MM.1S (cell line): Measurements from ENCODE around the gene MRPL4.

Experiments used
- DNase-seq: peaks from one replicate; pipeline ENCODE4 v3.0.0-alpha.2; 2015
- H2AFZ ChIP-seq: fragments of 300-600 bp; sonication (generic); 2 replicates; pipeline ENCODE4 v1.6.0; 2016; ENCODE audit warnings: antibody characterized with exemption, low read length
- H3F3A ChIP-seq: fragments of 300-600 bp; sonication (generic); 2 replicates; pipeline ENCODE4 v1.6.1; 2016; ENCODE audit warnings: mild to moderate bottlenecking, antibody characterized with exemption, low read length, moderate library complexity, mixed read lengths; ENCODE audit not compliant: insufficient read depth
- H3K27ac ChIP-seq: fragments of 300-600 bp; sonication (generic); 2 replicates; pipeline ENCODE4 v1.5.1; 2016; ENCODE audit warnings: mild to moderate bottlenecking, low read length
- H3K27me3 ChIP-seq: fragments of 300-600 bp; sonication (generic); replicated peaks from 2 replicates; pipeline ENCODE4 v1.6.0; 2016; ENCODE audit warnings: low read length; ENCODE audit not compliant: insufficient read depth
- H3K36me3 ChIP-seq: fragments of 300-600 bp; sonication (generic); replicated peaks from 2 replicates; pipeline ENCODE4 v1.6.1; 2016; ENCODE audit warnings: mild to moderate bottlenecking, low read length, mixed read lengths; ENCODE audit not compliant: insufficient read depth
- H3K4me1 ChIP-seq: fragments of 300-600 bp; sonication (generic); 2 replicates; pipeline ENCODE4 v1.6.1; 2016; ENCODE audit warnings: low read length, mixed read lengths
- H3K4me2 ChIP-seq: fragments of 300-600 bp; sonication (generic); 2 replicates; pipeline ENCODE4 v1.6.0; 2016; ENCODE audit warnings: low read depth, low read length
- H3K4me3 ChIP-seq: fragments of 300-600 bp; sonication (generic); 2 replicates; pipeline ENCODE4 v1.5.1; 2016; ENCODE audit warnings: low read length, mixed read lengths
- H3K79me2 ChIP-seq: fragments of 300-600 bp; sonication (generic); 2 replicates; pipeline ENCODE4 v1.6.1; 2016; ENCODE audit warnings: mixed run types, low read length, mixed read lengths
- H3K9ac ChIP-seq: fragments of 300-600 bp; sonication (generic); 2 replicates; pipeline ENCODE4 v1.6.1; 2016; ENCODE audit warnings: low read length, mixed read lengths
- H3K9me2 ChIP-seq: fragments of 300-600 bp; sonication (generic); replicated peaks from 2 replicates; pipeline ENCODE4 v1.6.1; 2016; ENCODE audit warnings: mild to moderate bottlenecking, low read length, mixed read lengths; ENCODE audit not compliant: insufficient read depth
- H3K9me3 ChIP-seq: fragments of 300-600 bp; sonication (generic); replicated peaks from 2 replicates; pipeline ENCODE4 v1.6.1; 2016; ENCODE audit warnings: mild to moderate bottlenecking, low read length, mixed read lengths; ENCODE audit not compliant: insufficient read depth
- H4K20me1 ChIP-seq: fragments of 300-600 bp; sonication (generic); 2 replicates; pipeline ENCODE4 v1.6.1; 2016; ENCODE audit warnings: mild to moderate bottlenecking, low read length, moderate library complexity, mixed read lengths; ENCODE audit not compliant: insufficient read depth
- EZH2 ChIP-seq: fragments of 300-600 bp; sonication (generic); optimal IDR thresholded peaks from 2 replicates; pipeline ENCODE3; 2017; ENCODE audit warnings: low read depth, mild to moderate bottlenecking, antibody characterized with exemption, low read length, mixed read lengths
- EZH2phosphoT487 ChIP-seq: fragments of 300-600 bp; sonication (generic); IDR thresholded peaks from 2 replicates; pipeline ENCODE4 v1.6.1; 2018; ENCODE audit warnings: antibody characterized with exemption, low read length
- TF ChIP-seq, protein P1 (sequence below): fragments of 300-600 bp; sonication (generic); IDR thresholded peaks from 2 replicates; pipeline ENCODE4 v1.5.1; 2016; ENCODE audit warnings: antibody characterized with exemption, low read length, mixed read lengths

The MRPL4 gene

DNA sequence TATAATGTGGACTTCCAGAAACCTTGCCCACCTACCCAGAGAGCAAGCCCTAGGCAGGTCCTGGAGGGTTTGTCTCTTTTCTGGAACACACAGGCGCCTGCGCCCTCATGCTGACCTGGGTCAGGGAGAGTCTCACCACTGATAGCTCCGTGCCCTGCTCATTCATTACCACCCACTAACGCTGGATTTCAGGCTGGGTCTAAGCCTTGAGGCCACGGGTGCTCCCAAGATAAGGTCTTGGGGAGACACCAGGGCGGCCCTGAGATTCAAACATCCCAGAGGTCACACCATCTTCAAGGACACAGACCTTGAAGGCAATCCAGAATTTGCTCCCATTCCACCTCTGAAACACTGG is 26.0 kb upstream of the MRPL4 start:
- Histone ChIP-seq H3K9ac (no peak overlapping the region), H3K27ac (no peak overlapping the region), H3K4me2 (no peak overlapping the region), H3K27me3 (no peaks in the 10 kb centered on the region), H3K36me3 (no peaks in the 10 kb centered on the region), H3K4me1 (peaks cover 50% of the 10 kb centered on the region), H4K20me1 (no peaks in the 10 kb centered on the region), H3K9me2 (no peaks in the 10 kb centered on the region), H3F3A (peaks cover 35% of the 10 kb centered on the region), H2AFZ (no peak overlapping the region), H3K79me2 (peaks cover 77% of the 10 kb centered on the region), H3K9me3 (no peaks in the 10 kb centered on the region), H3K4me3 (no peak overlapping the region)
- TF ChIP-seq EZH2 = no peak
- TF ChIP-seq EZH2phosphoT487 = no peak
- TF ChIP-seq, protein P1, sequence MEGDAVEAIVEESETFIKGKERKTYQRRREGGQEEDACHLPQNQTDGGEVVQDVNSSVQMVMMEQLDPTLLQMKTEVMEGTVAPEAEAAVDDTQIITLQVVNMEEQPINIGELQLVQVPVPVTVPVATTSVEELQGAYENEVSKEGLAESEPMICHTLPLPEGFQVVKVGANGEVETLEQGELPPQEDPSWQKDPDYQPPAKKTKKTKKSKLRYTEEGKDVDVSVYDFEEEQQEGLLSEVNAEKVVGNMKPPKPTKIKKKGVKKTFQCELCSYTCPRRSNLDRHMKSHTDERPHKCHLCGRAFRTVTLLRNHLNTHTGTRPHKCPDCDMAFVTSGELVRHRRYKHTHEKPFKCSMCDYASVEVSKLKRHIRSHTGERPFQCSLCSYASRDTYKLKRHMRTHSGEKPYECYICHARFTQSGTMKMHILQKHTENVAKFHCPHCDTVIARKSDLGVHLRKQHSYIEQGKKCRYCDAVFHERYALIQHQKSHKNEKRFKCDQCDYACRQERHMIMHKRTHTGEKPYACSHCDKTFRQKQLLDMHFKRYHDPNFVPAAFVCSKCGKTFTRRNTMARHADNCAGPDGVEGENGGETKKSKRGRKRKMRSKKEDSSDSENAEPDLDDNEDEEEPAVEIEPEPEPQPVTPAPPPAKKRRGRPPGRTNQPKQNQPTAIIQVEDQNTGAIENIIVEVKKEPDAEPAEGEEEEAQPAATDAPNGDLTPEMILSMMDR = no peak
- DNase-seq = no peak

DNA sequence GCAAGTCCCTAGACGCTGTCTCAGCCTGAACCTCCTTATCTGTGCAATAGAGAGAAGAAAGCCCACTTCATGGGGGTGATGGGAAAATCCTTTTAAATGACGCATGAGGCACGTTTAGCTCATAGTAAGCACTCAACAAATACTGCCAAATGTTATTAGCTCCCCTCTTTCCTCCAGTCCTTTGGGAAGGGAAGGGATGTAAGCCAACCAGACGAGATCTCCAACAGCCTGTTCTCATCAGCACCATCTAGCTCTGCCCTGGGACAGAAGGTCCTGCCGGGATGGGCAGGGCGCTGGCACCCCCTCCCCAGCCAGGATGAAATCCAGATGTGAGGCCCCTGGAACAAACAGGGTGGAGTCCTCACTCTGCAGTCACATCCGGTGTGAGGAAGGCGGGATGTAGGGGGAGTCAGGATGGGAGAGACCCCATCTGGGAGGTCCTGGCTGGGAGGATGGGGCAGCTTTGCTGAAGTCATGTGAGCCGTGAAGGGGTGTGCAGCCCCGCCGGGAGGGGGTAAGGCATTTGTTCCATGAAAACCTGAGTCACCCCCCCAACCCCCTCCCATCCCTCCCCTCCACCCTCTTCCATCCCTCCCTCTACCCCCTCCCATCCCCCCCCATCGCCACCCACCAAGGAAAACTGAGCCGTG is 25.5 kb upstream of the MRPL4 start:
- H3K36me3 ChIP-seq = no peaks in the 10 kb centered on the region
- no peak overlapping the region for H3K4me2 ChIP-seq
- no peak overlapping the region for H3K4me3 ChIP-seq
- peaks cover 74% of the 10 kb centered on the region for H3K79me2 ChIP-seq
- H4K20me1 ChIP-seq = no peaks in the 10 kb centered on the region
- TF ChIP-seq EZH2 = no peak
- TF ChIP-seq, protein P1 = no peak
- TF ChIP-seq EZH2phosphoT487 = no peak
- H3K9ac ChIP-seq = no peak overlapping the region
- peaks cover 31% of the 10 kb centered on the region for H3F3A ChIP-seq
- DNase-seq = no peak
- no peak overlapping the region for H3K27ac ChIP-seq
- H3K27me3 ChIP-seq = no peaks in the 10 kb centered on the region
- H2AFZ ChIP-seq = no peak overlapping the region
- H3K9me3 ChIP-seq = no peaks in the 10 kb centered on the region
- peaks cover 46% of the 10 kb centered on the region for H3K4me1 ChIP-seq
- no peaks in the 10 kb centered on the region for H3K9me2 ChIP-seq

DNA sequence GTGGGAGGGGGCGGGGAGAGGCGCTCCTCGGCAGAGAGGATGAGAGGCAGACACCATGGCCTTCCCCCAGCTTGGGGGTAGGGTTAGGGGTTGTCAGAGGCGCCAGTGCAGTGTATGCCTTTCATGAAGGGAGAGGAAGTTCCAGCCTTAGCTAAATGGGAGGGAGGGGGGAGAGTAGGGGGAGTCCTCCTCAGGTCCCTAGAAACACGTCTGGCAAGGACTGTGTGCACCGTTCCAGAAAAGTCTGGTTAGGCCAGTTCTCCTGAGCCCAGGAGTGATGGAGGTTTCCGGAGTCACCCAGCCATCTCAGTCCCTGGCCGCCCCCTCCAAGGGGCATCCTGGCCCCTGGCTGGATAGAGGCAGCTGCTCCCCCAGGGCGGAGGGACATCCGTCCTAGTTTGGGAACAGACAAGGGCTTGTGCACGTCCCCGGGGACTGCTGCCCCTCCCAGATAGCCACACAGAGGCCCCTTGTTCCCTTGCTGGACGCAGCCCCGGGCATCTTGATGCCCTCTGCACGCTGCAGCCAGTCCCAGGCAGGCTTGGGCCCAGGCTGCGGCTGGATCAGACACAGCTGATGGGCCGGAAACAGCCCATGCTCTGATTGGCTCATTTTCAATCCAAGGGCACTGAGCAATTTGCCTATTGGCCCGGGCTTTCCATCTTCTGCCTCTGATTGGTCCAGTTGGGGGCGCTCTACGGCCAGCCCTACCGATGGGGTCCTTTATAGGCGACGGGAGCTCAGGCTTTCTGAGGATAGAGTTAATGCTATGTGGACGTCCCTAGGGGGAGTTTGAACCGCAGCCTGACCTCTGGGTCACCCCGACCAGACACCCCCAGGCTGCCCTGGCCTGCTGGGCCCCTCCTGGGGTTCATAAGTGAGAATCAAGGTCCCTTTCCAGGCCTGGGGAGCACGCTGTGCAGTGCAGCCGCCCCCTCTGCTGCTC is 24.7 kb upstream of the MRPL4 start:
- no peak for DNase-seq
- Histone ChIP-seq H3K79me2 (peaks cover 72% of the 10 kb centered on the region), H3F3A (peaks cover 29% of the 10 kb centered on the region), H3K4me3 (no peak overlapping the region), H3K9me3 (no peaks in the 10 kb centered on the region), H3K9me2 (no peaks in the 10 kb centered on the region), H3K27ac (no peak overlapping the region), H2AFZ (no peak overlapping the region), H3K27me3 (no peaks in the 10 kb centered on the region), H3K4me1 (peaks cover 46% of the 10 kb centered on the region), H4K20me1 (no peaks in the 10 kb centered on the region), H3K9ac (no peak overlapping the region), H3K4me2 (no peak overlapping the region), H3K36me3 (no peaks in the 10 kb centered on the region)
- TF ChIP-seq EZH2 (no peak), EZH2phosphoT487 (no peak)
- TF ChIP-seq, protein P1 = no peak
